Ishikawa (cell line): ENCODE results near the gene TXNDC2.

Experiments used
- CEBPB ChIP-seq: IDR thresholded peaks from 2 replicates; pipeline ENCODE4 v1.6.1; 2012
- CREB1 ChIP-seq: IDR thresholded peaks from 2 replicates; pipeline ENCODE4 v1.6.1; 2012; ENCODE audit warnings: low read depth
- EGR1 ChIP-seq: IDR thresholded peaks from 2 replicates; pipeline ENCODE4 v1.6.1; 2012
- EP300 ChIP-seq: IDR thresholded peaks from 2 replicates; pipeline ENCODE4 v1.6.1; 2012; ENCODE audit warnings: borderline replicate concordance
- FOXM1 ChIP-seq: IDR thresholded peaks from 2 replicates; pipeline ENCODE4 v1.6.1; 2012; ENCODE audit warnings: low read depth, borderline replicate concordance
- NFIC ChIP-seq: IDR thresholded peaks from 2 replicates; pipeline ENCODE4 v1.6.1; 2012
- RAD21 ChIP-seq: IDR thresholded peaks from 2 replicates; pipeline ENCODE4 v1.6.1; 2012; ENCODE audit warnings: low read depth
- TAF1 ChIP-seq: IDR thresholded peaks from 2 replicates; pipeline ENCODE4 v1.6.1; 2012; ENCODE audit warnings: low read depth, mild to moderate bottlenecking
- TCF12 ChIP-seq: IDR thresholded peaks from 2 replicates; pipeline ENCODE4 v1.6.1; 2012; ENCODE audit warnings: low read depth
- TEAD4 ChIP-seq: IDR thresholded peaks from 2 replicates; pipeline ENCODE4 v1.6.1; 2012
- YY1 ChIP-seq: IDR thresholded peaks from 2 replicates; pipeline ENCODE4 v1.6.1; 2012; ENCODE audit warnings: low read depth
- ZBTB7A ChIP-seq: IDR thresholded peaks from 2 replicates; pipeline ENCODE4 v1.6.1; 2012; ENCODE audit warnings: low read depth
- TF ChIP-seq, protein P1 (sequence below): IDR thresholded peaks from 2 replicates; pipeline ENCODE4 v1.6.1; 2012
- TF ChIP-seq, protein P2 (sequence below): IDR thresholded peaks from 2 replicates; pipeline ENCODE4 v1.6.1; 2012
- TF ChIP-seq, protein P3 (sequence below): IDR thresholded peaks from 2 replicates; pipeline ENCODE4 v1.6.1; 2012; ENCODE audit warnings: low read depth, mild to moderate bottlenecking

TXNDC2 gene

DNA sequence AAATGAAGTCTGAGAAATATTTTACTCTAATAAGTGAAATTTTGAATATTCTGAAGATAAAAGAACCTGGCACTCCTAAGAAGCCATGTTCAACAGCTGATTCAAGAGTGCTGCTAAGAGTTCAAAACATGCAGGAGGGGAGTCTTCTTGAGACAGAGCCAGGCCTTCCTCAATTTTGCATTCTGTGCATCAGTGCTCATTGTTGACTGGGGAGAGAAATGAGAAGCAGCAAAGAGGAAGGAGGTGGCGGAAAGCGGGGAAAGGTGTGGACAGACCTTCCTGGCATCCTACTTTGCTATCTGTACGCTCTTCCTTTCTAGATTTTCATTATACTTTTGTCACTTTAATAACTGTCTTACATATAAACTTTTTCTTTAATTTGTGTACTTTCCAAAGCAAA is 29.7 kb upstream of the TXNDC2 start:
- TF ChIP-seq, protein P1, sequence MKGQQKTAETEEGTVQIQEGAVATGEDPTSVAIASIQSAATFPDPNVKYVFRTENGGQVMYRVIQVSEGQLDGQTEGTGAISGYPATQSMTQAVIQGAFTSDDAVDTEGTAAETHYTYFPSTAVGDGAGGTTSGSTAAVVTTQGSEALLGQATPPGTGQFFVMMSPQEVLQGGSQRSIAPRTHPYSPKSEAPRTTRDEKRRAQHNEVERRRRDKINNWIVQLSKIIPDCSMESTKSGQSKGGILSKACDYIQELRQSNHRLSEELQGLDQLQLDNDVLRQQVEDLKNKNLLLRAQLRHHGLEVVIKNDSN: no peak
- no peak for TF ChIP-seq EGR1
- TF ChIP-seq FOXM1: no peak
- no peak for TF ChIP-seq RAD21
- TF ChIP-seq NFIC: no peak
- no peak for TF ChIP-seq TCF12
- TF ChIP-seq CEBPB: no peak
- TF ChIP-seq TEAD4: no peak
- no peak for TF ChIP-seq EP300

DNA sequence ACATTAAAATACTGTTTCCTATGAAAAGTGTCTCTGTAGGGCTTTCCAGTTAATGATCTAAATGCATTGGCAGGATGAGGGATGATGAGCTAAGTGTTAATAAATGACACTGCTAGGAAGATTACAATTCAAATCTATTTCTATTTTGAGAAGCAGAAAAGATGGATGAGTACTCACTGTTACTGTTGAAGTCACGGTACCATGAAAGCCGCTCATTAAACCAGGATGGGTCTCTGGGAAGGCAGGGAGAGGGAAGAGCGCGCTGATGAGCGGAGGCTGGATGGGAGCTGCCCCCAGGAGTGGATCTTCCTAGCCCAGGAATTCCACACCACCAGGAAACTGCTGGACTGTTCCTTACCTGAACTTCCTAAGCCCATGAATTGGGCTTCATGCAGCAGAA is 27.1 kb upstream of the TXNDC2 start:
- TF ChIP-seq, protein P2, sequence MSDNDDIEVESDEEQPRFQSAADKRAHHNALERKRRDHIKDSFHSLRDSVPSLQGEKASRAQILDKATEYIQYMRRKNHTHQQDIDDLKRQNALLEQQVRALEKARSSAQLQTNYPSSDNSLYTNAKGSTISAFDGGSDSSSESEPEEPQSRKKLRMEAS: no peak
- TF ChIP-seq, protein P3, sequence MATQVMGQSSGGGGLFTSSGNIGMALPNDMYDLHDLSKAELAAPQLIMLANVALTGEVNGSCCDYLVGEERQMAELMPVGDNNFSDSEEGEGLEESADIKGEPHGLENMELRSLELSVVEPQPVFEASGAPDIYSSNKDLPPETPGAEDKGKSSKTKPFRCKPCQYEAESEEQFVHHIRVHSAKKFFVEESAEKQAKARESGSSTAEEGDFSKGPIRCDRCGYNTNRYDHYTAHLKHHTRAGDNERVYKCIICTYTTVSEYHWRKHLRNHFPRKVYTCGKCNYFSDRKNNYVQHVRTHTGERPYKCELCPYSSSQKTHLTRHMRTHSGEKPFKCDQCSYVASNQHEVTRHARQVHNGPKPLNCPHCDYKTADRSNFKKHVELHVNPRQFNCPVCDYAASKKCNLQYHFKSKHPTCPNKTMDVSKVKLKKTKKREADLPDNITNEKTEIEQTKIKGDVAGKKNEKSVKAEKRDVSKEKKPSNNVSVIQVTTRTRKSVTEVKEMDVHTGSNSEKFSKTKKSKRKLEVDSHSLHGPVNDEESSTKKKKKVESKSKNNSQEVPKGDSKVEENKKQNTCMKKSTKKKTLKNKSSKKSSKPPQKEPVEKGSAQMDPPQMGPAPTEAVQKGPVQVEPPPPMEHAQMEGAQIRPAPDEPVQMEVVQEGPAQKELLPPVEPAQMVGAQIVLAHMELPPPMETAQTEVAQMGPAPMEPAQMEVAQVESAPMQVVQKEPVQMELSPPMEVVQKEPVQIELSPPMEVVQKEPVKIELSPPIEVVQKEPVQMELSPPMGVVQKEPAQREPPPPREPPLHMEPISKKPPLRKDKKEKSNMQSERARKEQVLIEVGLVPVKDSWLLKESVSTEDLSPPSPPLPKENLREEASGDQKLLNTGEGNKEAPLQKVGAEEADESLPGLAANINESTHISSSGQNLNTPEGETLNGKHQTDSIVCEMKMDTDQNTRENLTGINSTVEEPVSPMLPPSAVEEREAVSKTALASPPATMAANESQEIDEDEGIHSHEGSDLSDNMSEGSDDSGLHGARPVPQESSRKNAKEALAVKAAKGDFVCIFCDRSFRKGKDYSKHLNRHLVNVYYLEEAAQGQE: no peak
- no peak for TF ChIP-seq RAD21
- no peak for TF ChIP-seq TAF1
- no peak for TF ChIP-seq ZBTB7A
- no peak for TF ChIP-seq CEBPB
- no peak for TF ChIP-seq EGR1
- TF ChIP-seq CREB1: no peak
- no peak for TF ChIP-seq YY1
- TF ChIP-seq NFIC: no peak
- no peak for TF ChIP-seq EP300
- no peak for TF ChIP-seq FOXM1
- TF ChIP-seq TCF12: no peak
- no peak for TF ChIP-seq TEAD4

DNA sequence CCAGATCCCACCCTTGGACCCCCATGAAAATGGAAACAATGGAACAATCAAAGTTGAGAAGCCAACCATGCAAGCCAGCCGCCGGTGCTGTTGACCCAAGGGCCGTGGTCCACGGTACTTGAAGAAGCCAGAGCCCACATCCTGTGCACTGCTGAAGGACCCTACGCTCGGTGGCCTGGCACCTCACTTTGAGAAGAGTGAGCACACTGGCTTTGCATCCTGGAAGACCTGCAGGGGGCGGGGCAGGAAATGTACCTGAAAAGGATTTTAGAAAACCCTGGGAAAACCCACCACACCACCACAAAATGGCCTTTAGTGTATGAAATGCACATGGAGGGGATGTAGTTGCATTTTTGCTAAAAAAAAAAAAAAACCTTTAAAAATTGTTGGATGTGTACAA is 26.5 kb upstream of the TXNDC2 start:
- TF ChIP-seq, protein P2: no peak
- TF ChIP-seq CEBPB: no peak
- TF ChIP-seq EGR1: no peak
- no peak for TF ChIP-seq YY1

DNA sequence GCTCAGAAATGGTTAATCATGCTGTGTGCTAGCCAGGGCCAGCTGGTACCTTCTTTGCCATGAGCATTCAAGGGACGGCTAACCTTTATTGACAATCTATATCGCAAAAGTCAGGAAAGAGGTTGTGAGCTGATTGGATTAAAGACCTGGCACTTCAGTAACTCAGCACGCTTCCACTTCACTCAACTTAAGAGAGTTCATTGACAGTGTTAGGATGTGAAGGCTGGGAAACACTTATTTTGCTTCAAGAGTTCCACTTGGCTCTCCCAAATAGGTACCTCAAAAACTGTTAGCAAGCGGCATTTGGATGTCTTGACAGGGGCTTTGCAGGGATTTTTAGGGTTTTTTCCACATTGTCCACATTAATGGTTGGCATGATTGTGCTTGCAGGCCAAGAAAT is 25.1 kb upstream of the TXNDC2 start:
- no peak for TF ChIP-seq TEAD4
- TF ChIP-seq, protein P2: no peak

DNA sequence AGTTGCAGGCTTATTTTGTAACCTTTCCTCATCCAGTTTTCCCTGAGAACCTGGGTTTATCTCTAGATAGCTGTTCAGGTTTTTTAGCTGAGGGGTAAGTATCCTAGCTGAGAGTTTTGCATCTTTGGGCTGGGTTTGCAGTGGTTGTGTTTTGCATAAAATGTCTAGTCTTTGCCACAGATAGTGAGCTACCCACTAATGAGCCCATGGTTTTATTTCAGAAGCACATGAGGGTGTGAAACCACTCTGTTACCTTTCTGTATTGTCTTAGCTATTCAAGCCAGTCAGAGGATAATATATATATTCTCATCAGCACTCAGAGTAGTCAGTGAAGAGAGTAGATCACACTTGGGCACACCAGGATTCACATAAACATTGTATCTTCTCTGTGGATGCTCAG is 24.6 kb upstream of the TXNDC2 start:
- TF ChIP-seq FOXM1 (no peak), TEAD4 (no peak), CEBPB (no peak), TCF12 (no peak), TAF1 (no peak), EGR1 (no peak), NFIC (no peak), CREB1 (no peak), YY1 (no peak), RAD21 (no peak), EP300 (no peak), ZBTB7A (no peak)
- TF ChIP-seq, protein P1: no peak
- TF ChIP-seq, protein P3: no peak
- TF ChIP-seq, protein P2: no peak

DNA sequence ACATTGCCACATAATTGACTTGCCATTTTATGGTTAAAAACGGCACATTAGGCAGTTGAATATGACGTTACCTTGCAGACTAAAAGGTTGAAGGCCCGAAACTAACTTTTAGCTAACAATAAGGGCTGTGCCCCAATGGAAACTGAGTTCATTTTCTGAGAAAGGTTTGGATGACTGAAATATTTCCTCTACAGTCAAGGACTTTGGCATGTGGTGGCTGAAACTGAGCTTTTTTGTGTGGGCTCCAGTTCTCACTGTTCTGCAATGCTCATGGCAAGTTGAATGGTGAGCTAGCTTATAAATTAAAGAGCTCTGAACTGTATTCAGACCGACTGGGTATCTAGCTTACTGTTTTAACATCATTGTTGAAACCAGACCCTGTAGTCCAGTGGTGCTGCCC is 23.8 kb upstream of the TXNDC2 start:
- TF ChIP-seq, protein P2: no peak
- TF ChIP-seq EP300: no peak
- TF ChIP-seq CEBPB: no peak
- no peak for TF ChIP-seq FOXM1
- TF ChIP-seq TEAD4: no peak
- no peak for TF ChIP-seq YY1
- no peak for TF ChIP-seq TCF12
- no peak for TF ChIP-seq EGR1
- TF ChIP-seq TAF1: no peak
- TF ChIP-seq, protein P1: no peak
- no peak for TF ChIP-seq RAD21
- TF ChIP-seq, protein P3: no peak
- no peak for TF ChIP-seq CREB1
- no peak for TF ChIP-seq NFIC
- no peak for TF ChIP-seq ZBTB7A
